ENCODE results near the gene DDR2. TPM values are rescaled to one million over a fixed set of nuclear protein-coding genes. Genes with fewer than 3 reads are reported as not detected.

DDR2 gene
- total RNA-seq, 1 experiment from 2014 or later = 0.77 TPM

DNA sequence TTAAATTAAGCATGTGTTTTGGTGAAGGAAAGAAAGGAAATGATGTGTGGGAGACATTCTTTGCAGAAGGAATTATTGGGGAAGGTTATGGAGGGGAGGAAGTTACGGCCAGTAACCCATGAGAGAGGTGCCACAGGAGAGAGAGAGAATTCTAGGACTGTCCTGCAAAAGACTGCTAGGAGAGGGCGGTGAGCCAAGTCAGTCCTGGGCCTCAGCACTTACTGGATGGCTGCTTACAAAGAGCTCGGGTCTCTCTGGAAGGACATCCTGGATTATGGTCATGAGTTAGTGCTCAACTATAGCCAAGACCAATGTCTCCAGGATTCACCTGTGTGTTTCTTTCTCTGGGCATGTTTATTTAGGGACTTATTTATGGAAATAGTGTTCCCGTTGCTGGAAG is 83.9 kb downstream of the DDR2 start:
- ChIA-PET POLR2A (ENCODE audit: unreplicated experiment) (no interaction called here), CTCF (no interaction called here)
- Histone ChIP-seq H3K9me2 (replicated peaks; ENCODE audit: low read length) (no peaks in the 10 kb centered on the region), H3K36me3 (ENCODE audit: low read depth, low read length) (no peaks in the 10 kb centered on the region), H3K27me3 (ENCODE audit: low read length) (no peaks in the 10 kb centered on the region), H3K27ac (ENCODE audit: low read length) (no peak overlapping the region), H3K4me1 (ENCODE audit: insufficient read depth, low read length) (peaks cover under 1% of the 10 kb centered on the region), H3F3A (ENCODE audit: low read length, unreplicated experiment) (no peaks in the 10 kb centered on the region), H2AFZ (ENCODE audit: low read length) (no peak overlapping the region), H3K4me2 (ENCODE audit: low read length) (no peak overlapping the region), H3K79me2 (ENCODE audit: low read length) (no peaks in the 10 kb centered on the region), H3K9me3 (ENCODE audit: low read length) (no peaks in the 10 kb centered on the region), H3K4me3 (ENCODE audit: low read length) (no peak overlapping the region), H4K20me1 (ENCODE audit: low read length) (no peaks in the 10 kb centered on the region), H3K9ac (ENCODE audit: low read length) (no peak overlapping the region)
- ATAC-seq = no peak
- no TSS peak for BruUV-seq (replicated peaks)
- intact Hi-C loops (cut with micrococcal nuclease) = no loop called here
- TF ChIP-seq, protein P1, sequence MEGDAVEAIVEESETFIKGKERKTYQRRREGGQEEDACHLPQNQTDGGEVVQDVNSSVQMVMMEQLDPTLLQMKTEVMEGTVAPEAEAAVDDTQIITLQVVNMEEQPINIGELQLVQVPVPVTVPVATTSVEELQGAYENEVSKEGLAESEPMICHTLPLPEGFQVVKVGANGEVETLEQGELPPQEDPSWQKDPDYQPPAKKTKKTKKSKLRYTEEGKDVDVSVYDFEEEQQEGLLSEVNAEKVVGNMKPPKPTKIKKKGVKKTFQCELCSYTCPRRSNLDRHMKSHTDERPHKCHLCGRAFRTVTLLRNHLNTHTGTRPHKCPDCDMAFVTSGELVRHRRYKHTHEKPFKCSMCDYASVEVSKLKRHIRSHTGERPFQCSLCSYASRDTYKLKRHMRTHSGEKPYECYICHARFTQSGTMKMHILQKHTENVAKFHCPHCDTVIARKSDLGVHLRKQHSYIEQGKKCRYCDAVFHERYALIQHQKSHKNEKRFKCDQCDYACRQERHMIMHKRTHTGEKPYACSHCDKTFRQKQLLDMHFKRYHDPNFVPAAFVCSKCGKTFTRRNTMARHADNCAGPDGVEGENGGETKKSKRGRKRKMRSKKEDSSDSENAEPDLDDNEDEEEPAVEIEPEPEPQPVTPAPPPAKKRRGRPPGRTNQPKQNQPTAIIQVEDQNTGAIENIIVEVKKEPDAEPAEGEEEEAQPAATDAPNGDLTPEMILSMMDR (conservative IDR thresholded peaks at IDR 0.05; ENCODE audit: low read depth, low read length) = no peak
- no peak for TF ChIP-seq EZH2 (IDR thresholded peaks at IDR 0.05; ENCODE audit: low read length, unreplicated experiment)
- no peak for TF ChIP-seq EZH2phosphoT487 (IDR thresholded peaks at IDR 0.05; ENCODE audit: borderline replicate concordance, low read length)
- DNase-seq = no peak

DNA sequence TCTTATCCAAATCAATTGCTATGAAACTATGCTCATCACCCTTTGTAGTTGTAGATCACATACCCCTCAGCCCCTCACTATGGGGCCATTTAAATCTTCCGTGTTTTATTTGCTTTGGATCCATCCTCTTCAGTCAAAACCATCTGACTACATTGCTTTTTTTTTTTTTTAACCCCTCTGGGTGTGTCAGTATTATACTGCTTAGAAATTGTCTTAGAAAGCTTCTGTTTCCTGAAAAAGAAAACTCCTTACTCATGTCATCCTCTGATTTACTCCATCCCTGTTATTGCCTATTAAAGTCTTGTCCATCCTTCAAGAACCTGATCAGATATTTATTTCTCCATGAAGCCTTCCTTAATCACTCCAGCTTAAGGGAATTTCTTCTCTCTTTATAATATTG is 84.3 kb downstream of the DDR2 start:
- CTCF ChIA-PET = no interaction called here
- intact Hi-C loops (cut with micrococcal nuclease) = no loop called here
- Histone ChIP-seq H4K20me1 (ENCODE audit: low read length) (no peaks in the 10 kb centered on the region), H3K79me2 (ENCODE audit: low read length) (no peaks in the 10 kb centered on the region), H3K36me3 (ENCODE audit: low read depth, low read length) (no peaks in the 10 kb centered on the region), H3K9me2 (replicated peaks; ENCODE audit: low read length) (no peaks in the 10 kb centered on the region), H3K27ac (ENCODE audit: low read length) (no peak overlapping the region), H3F3A (ENCODE audit: low read length, unreplicated experiment) (no peaks in the 10 kb centered on the region), H3K4me2 (ENCODE audit: low read length) (no peak overlapping the region), H3K27me3 (ENCODE audit: low read length) (no peaks in the 10 kb centered on the region), H3K4me3 (ENCODE audit: low read length) (no peak overlapping the region), H3K9me3 (ENCODE audit: low read length) (no peaks in the 10 kb centered on the region), H3K4me1 (ENCODE audit: insufficient read depth, low read length) (no peaks in the 10 kb centered on the region), H2AFZ (ENCODE audit: low read length) (no peak overlapping the region), H3K9ac (ENCODE audit: low read length) (no peak overlapping the region)
- POLR2A ChIA-PET (ENCODE audit: unreplicated experiment) = no interaction called here
- BruUV-seq (replicated peaks) = no TSS peak
- ATAC-seq (no peak), DNase-seq (no peak)
- no peak for TF ChIP-seq EZH2phosphoT487 (IDR thresholded peaks at IDR 0.05; ENCODE audit: borderline replicate concordance, low read length)
- no peak for TF ChIP-seq EZH2 (IDR thresholded peaks at IDR 0.05; ENCODE audit: low read length, unreplicated experiment)
- TF ChIP-seq, protein P1 (conservative IDR thresholded peaks at IDR 0.05; ENCODE audit: low read depth, low read length) = no peak

- DNase-seq (no peak), ATAC-seq (no peak)
- no peaks in the 10 kb centered on the region for H3K27me3 ChIP-seq (ENCODE audit: low read length)
- no peak overlapping the region for H3K9ac ChIP-seq (ENCODE audit: low read length)
- ChIA-PET CTCF (no interaction called here), POLR2A (ENCODE audit: unreplicated experiment) (no interaction called here)
- TF ChIP-seq EZH2 (IDR thresholded peaks at IDR 0.05; ENCODE audit: low read length, unreplicated experiment) = no peak
- TF ChIP-seq, protein P1 (conservative IDR thresholded peaks at IDR 0.05; ENCODE audit: low read depth, low read length) = no peak
- TF ChIP-seq EZH2phosphoT487 (IDR thresholded peaks at IDR 0.05; ENCODE audit: borderline replicate concordance, low read length) = no peak
- H3K4me3 ChIP-seq (ENCODE audit: low read length) = no peak overlapping the region
- no peaks in the 10 kb centered on the region for H3K9me2 ChIP-seq (replicated peaks; ENCODE audit: low read length)
- no TSS peak for BruUV-seq (replicated peaks)
- no peaks in the 10 kb centered on the region for H3F3A ChIP-seq (ENCODE audit: low read length, unreplicated experiment)
- no peak overlapping the region for H3K4me2 ChIP-seq (ENCODE audit: low read length)
- no peaks in the 10 kb centered on the region for H3K4me1 ChIP-seq (ENCODE audit: insufficient read depth, low read length)
- no peaks in the 10 kb centered on the region for H3K79me2 ChIP-seq (ENCODE audit: low read length)
- H3K36me3 ChIP-seq (ENCODE audit: low read depth, low read length) = no peaks in the 10 kb centered on the region
- intact Hi-C loops (cut with micrococcal nuclease) = no loop called here
- H4K20me1 ChIP-seq (ENCODE audit: low read length) = no peaks in the 10 kb centered on the region
- H3K9me3 ChIP-seq (ENCODE audit: low read length) = no peaks in the 10 kb centered on the region
- H3K27ac ChIP-seq (ENCODE audit: low read length) = no peak overlapping the region
- no peak overlapping the region for H2AFZ ChIP-seq (ENCODE audit: low read length)
These were observed 85.4 kb downstream of the DDR2 start for GRCh38 chr1:162717548-162718184.

Data from PC-3 (cell line).